A549 (cell line): ENCODE results near the gene IL2RA. TPM values are rescaled to one million over a fixed set of nuclear protein-coding genes. Genes with fewer than 3 reads are reported as not detected.
A peak's percentile ranks its signal among the peaks of the same experiment; 100 is the strongest.

Experiments
- ATAC-seq, 2 experiments: fragments of 200-7000 bp in 1 of 2; fragments of >200 bp in 1 of 2; cut with Nextera tagmentation in 1 of 2; cut with Tn5 transposase in 1 of 2; 3 replicates each; pipeline versions ENCODE4 v1.8.0 to v1.9.1; 2018 to 2020; ENCODE audit warnings: mild to moderate bottlenecking in 1 of 2, moderate library complexity in 1 of 2
- CTCF ChIA-PET: fragments of 300-600 bp; sonication (Branson Sonifier 250); formaldehyde crosslinking; extraction: SDS; loops from one replicate; lab custom pipeline; 2021; ENCODE audit warnings: antibody characterized with exemption, inconsistent platforms; lab: Yijun Ruan, JAX
- POLR2A ChIA-PET: fragments of 350-600 bp; formaldehyde crosslinking; extraction: SDS; loops from one replicate; lab custom pipeline; 2021; ENCODE audit warnings: antibody characterized with exemption, inconsistent platforms; lab: Yijun Ruan, JAX
- DNase-seq, 2 experiments: peaks; one replicate each; pipeline versions ENCODE4 v3.0.0 to v3.0.0-alpha.2; 2011 to 2016; ENCODE audit warnings: low read depth in 1 of 2, low spot score in 1 of 2
- FAIRE-seq: peaks from 2 replicates; lab custom pipeline; 2011; peaks lifted over from hg19 to GRCh38; lab: Jason Lieb, UNC
- H3K27ac ChIP-seq, 2 experiments: fragments of >200 bp; sonication (Bioruptor Twin); formaldehyde crosslinking; 3 replicates each; pipeline ENCODE4 v1.5.1; 2016 to 2017
- H3K4me1 ChIP-seq: fragments of >200 bp; sonication (Bioruptor Twin); formaldehyde crosslinking; 3 replicates; pipeline ENCODE4 v1.6.1; 2016
- H3K4me2 ChIP-seq: fragments of >200 bp; sonication (Bioruptor Twin); formaldehyde crosslinking; 3 replicates; pipeline ENCODE4 v1.6.1; 2016
- H3K4me3 ChIP-seq: fragments of >200 bp; sonication (Bioruptor Twin); formaldehyde crosslinking; 3 replicates; pipeline ENCODE4 v1.5.1; 2016
- H3K9me3 ChIP-seq: fragments of >200 bp; sonication (Bioruptor Twin); formaldehyde crosslinking; 3 replicates; pipeline ENCODE4 v1.6.1; 2016
- BHLHE40 ChIP-seq: IDR thresholded peaks from 2 replicates; pipeline ENCODE4 v1.6.1; 2012; ENCODE audit warnings: low read depth, low read length, inconsistent platforms
- CBX8 ChIP-seq: fragments of 200-600 bp; sonication (generic); IDR thresholded peaks from 2 replicates; pipeline ENCODE4 v1.6.1; 2016
- CEBPB ChIP-seq, 2 experiments: fragments of >200 bp in 1 of 2; sonication (Bioruptor Twin) in 1 of 2; formaldehyde crosslinking in 1 of 2; IDR thresholded peaks; 2 replicates each; pipeline ENCODE4 v1.6.1; 2012 to 2016
- CHD2 ChIP-seq: fragments of 150-350 bp; IDR thresholded peaks from 2 replicates; pipeline ENCODE4 v1.6.1; 2014; ENCODE audit warnings: low read length; ENCODE audit not compliant: partially characterized antibody
- CHD4 ChIP-seq: fragments of 200-600 bp; sonication (generic); IDR thresholded peaks from 2 replicates; pipeline ENCODE4 v1.6.1; 2016; ENCODE audit warnings: antibody characterized with exemption, mild to moderate bottlenecking, borderline replicate concordance
- CTCF ChIP-seq: fragments of >200 bp; sonication (Bioruptor Twin); formaldehyde crosslinking; IDR thresholded peaks from 3 replicates; pipeline ENCODE4 v1.5.1; 2016
- EHMT2 ChIP-seq: fragments of 200-600 bp; sonication (generic); IDR thresholded peaks from 2 replicates; pipeline ENCODE4 v1.6.1; 2016; ENCODE audit warnings: antibody characterized with exemption, low read depth, mild to moderate bottlenecking, moderate library complexity
- EP300 ChIP-seq, 2 experiments: fragments of >200 bp; sonication (Bioruptor Twin); formaldehyde crosslinking; IDR thresholded peaks; 2 replicates in 1 of 2; 3 replicates in 1 of 2; pipeline ENCODE4 v1.6.1; 2016 to 2017
- ESRRA ChIP-seq: fragments of 150-350 bp; IDR thresholded peaks from 2 replicates; pipeline ENCODE4 v1.6.1; 2014; ENCODE audit warnings: mild to moderate bottlenecking, low read length, borderline replicate concordance
- FOXS1 ChIP-seq: fragments of 250-450 bp; sonication (Bioruptor Pico); IDR thresholded peaks from 2 replicates; pipeline ENCODE4 v1.5.0; 2020; ENCODE audit warnings: mild to moderate bottlenecking, moderate library complexity
- GATA3 ChIP-seq: IDR thresholded peaks from 2 replicates; pipeline ENCODE4 v1.6.1; 2012; ENCODE audit warnings: borderline replicate concordance
- HOXB13 ChIP-seq: fragments of 250-450 bp; sonication (Bioruptor Pico); IDR thresholded peaks from 2 replicates; pipeline ENCODE4 v1.5.0; 2020; ENCODE audit warnings: low read depth, mild to moderate bottlenecking, moderate library complexity
- JUNB ChIP-seq: fragments of >200 bp; sonication (Bioruptor Twin); formaldehyde crosslinking; IDR thresholded peaks from 2 replicates; pipeline ENCODE4 v1.6.1; 2016
- MAX ChIP-seq: IDR thresholded peaks from 2 replicates; pipeline ENCODE4 v1.6.1; 2012
- MAZ ChIP-seq: fragments of 150-350 bp; IDR thresholded peaks from 2 replicates; pipeline ENCODE4 v1.6.1; 2014; ENCODE audit warnings: antibody characterized with exemption, low read depth, low read length, borderline replicate concordance
- NR3C1 ChIP-seq: fragments of >200 bp; sonication (Bioruptor Twin); formaldehyde crosslinking; IDR thresholded peaks from 3 replicates; pipeline ENCODE4 v1.6.1; 2017
- PHF8 ChIP-seq: fragments of 200-600 bp; sonication (generic); IDR thresholded peaks from 2 replicates; pipeline ENCODE4 v1.6.1; 2016; ENCODE audit warnings: low read depth, mild to moderate bottlenecking, antibody characterized with exemption, moderate library complexity, borderline replicate concordance
- RAD21 ChIP-seq, 2 experiments: fragments of >200 bp in 1 of 2; sonication (Bioruptor Twin) in 1 of 2; formaldehyde crosslinking in 1 of 2; IDR thresholded peaks in 1 of 2; conservative IDR thresholded peaks in 1 of 2; 2 replicates in 1 of 2; 3 replicates in 1 of 2; pipeline ENCODE4 v1.6.1; 2012 to 2018; ENCODE audit warnings: inconsistent platforms in 1 of 2
- RCOR1 ChIP-seq: fragments of 150-350 bp; IDR thresholded peaks from 2 replicates; pipeline ENCODE4 v1.6.1; 2014; ENCODE audit warnings: antibody characterized with exemption, low read length, low read depth
- REST ChIP-seq: fragments of 200-600 bp; sonication (generic); IDR thresholded peaks from 2 replicates; pipeline ENCODE4 v1.6.1; 2016; ENCODE audit warnings: antibody characterized with exemption, mild to moderate bottlenecking, moderate library complexity
- SMC3 ChIP-seq: fragments of >200 bp; sonication (Bioruptor Twin); formaldehyde crosslinking; IDR thresholded peaks from 3 replicates; pipeline ENCODE4 v1.6.1; 2018; ENCODE audit warnings: inconsistent platforms
- TFCP2L1 ChIP-seq: fragments of 250-450 bp; sonication (Bioruptor Pico); IDR thresholded peaks from 2 replicates; pipeline ENCODE4 v1.5.0; 2021; ENCODE audit warnings: mild to moderate bottlenecking
- TP53 ChIP-seq: fragments of 250-450 bp; sonication (Bioruptor Pico); IDR thresholded peaks from 2 replicates; pipeline ENCODE4 v1.5.0; 2021; ENCODE audit warnings: mild to moderate bottlenecking, moderate library complexity
- ZC3H11A ChIP-seq: fragments of 450-650 bp; IDR thresholded peaks from 2 replicates; pipeline ENCODE4 v1.6.1; 2014; ENCODE audit warnings: antibody characterized with exemption, mild to moderate bottlenecking
- ZFP36 ChIP-seq: fragments of 450-650 bp; IDR thresholded peaks from 2 replicates; pipeline ENCODE4 v1.6.1; 2014; ENCODE audit warnings: borderline replicate concordance; ENCODE audit not compliant: partially characterized antibody
- WGBS: methylation state at CpG from one replicate; pipeline ENCODE4 v1.1.6; 2017; ENCODE audit errors: missing lambda C conversion rate; 5-methylcytosine and 5-hydroxymethylcytosine counted together
- polyA plus RNA-seq, 4 experiments: library from polyadenylated mRNA; depleted of rRNA in 3 of 4; stranded (reverse); fragments of >200 nt; fragmentation: RNase III in 1 of 4; extraction: RNeasy Plus Mini Kit Qiagen cat#74134 plus additional on column Dnase treatment in 1 of 4; gene quantifications; 2 replicates in 3 of 4; 3 replicates in 1 of 4; pipeline ENCODE4 v1.2.3, GENCODE V29; 2011 to 2017
- TF ChIP-seq, protein P1 (sequence below): fragments of >200 bp; sonication (Bioruptor Twin); formaldehyde crosslinking; IDR thresholded peaks from 2 replicates; pipeline ENCODE4 v1.6.1; 2016

Gene IL2RA
- polyA plus RNA-seq, 2 of the 4 experiments (the other 2 are of a cell fraction): not detected

GRCh38 chr10:6052247-6053221 is 9.6 kb downstream of the IL2RA start:
- TF ChIP-seq ESRRA: no peak
- TF ChIP-seq JUNB: no peak
- no peak for TF ChIP-seq EHMT2
- TF ChIP-seq TP53 (CRISPR knock-in tag): no peak
- TF ChIP-seq GATA3: no peak
- TF ChIP-seq, protein P1, sequence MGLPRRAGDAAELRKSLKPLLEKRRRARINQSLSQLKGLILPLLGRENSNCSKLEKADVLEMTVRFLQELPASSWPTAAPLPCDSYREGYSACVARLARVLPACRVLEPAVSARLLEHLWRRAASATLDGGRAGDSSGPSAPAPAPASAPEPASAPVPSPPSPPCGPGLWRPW: no peak
- TF ChIP-seq FOXS1 (CRISPR knock-in tag): no peak
- TF ChIP-seq HOXB13: no peak
- TF ChIP-seq CBX8: no peak
- TF ChIP-seq MAZ: no peak
- TF ChIP-seq TFCP2L1 (CRISPR knock-in tag): no peak
- TF ChIP-seq REST: no peak
- TF ChIP-seq RCOR1: no peak
- no peak for TF ChIP-seq ZC3H11A
- no peak for TF ChIP-seq EP300 (IDR thresholded peaks at IDR 0.05)
- TF ChIP-seq NR3C1: no peak
- TF ChIP-seq MAX: no peak
- no peak for TF ChIP-seq CHD4
- TF ChIP-seq PHF8: no peak
- no peak for TF ChIP-seq CEBPB (IDR thresholded peaks at IDR 0.05)
- ChIA-PET CTCF (no interaction called here), POLR2A (no interaction called here)
- DNase-seq (no peak), ATAC-seq (no peak), FAIRE-seq (no peak)
- no peaks in the 10 kb centered on the region for H3K9me3 ChIP-seq
- H3K4me2 ChIP-seq: no peak overlapping the region
- no peak overlapping the region for H3K27ac ChIP-seq
- H3K4me3 ChIP-seq: no peak overlapping the region
- peaks cover 5% of the 10 kb centered on the region; the same call in 1 of the 3 replicates for H3K4me1 ChIP-seq
- 76% methylated on average over 17 of the region's 17 CpGs for WGBS

- WGBS: 20% methylated on average over 18 of the region's 18 CpGs
- H3K9me3 ChIP-seq: no peaks in the 10 kb centered on the region
- peaks cover 5% of the 10 kb centered on the region; the same call in 1 of the 3 replicates for H3K4me1 ChIP-seq
- H3K4me2 ChIP-seq: peak overlapping the region; percentile 97
- CTCF ChIA-PET: interaction anchor here (0.6 to 2.8 kb wide), 7 partner anchors 14 to 1246 kb away, joined by 3 to 11 read pairs (median 3); no protein-coding TSS in a partner anchor
- FAIRE-seq (no peak), DNase-seq (peak; percentile 33 to 39), ATAC-seq (peak; percentile 60 to 80)
- POLR2A ChIA-PET: no interaction called here
- peak overlapping the region; percentile 46 to 63; a peak in 5 of 6 replicates for H3K27ac ChIP-seq
- H3K4me3 ChIP-seq: peak overlapping the region; percentile 41
- no peak for TF ChIP-seq CHD2
- peak; percentile 42 for TF ChIP-seq CTCF
- peak; percentile 39 for TF ChIP-seq SMC3
- no peak for TF ChIP-seq BHLHE40
- no peak for TF ChIP-seq ZFP36
- TF ChIP-seq RAD21 (conservative IDR thresholded peaks at IDR 0.05 in 1 of 2, IDR thresholded peaks at IDR 0.05 in 1 of 2): peak; percentile 55 to 58
These were observed 11.2 kb downstream of the IL2RA start for GRCh38 chr10:6050801-6051445.
